WTC11 (cell line): ENCODE measurements around the gene FYN. TPM values are rescaled to one million over a fixed set of nuclear protein-coding genes. Genes with fewer than 3 reads are reported as not detected.

Experiments
- ATAC-seq: fragments of 200-7000 bp; cut with Tn5 transposase; 2 replicates; pipeline ENCODE4 v1.10.0; 2021; ENCODE audit warnings: mild to moderate bottlenecking, moderate library complexity
- CTCF ChIA-PET: fragments of 300-600 bp; sonication (Branson Sonifier 250); formaldehyde crosslinking; loops from one replicate; lab custom pipeline; 2021; ENCODE audit warnings: antibody characterized with exemption; lab: Charles Lee
- POLR2A ChIA-PET: fragments of 350-600 bp; sonication (Branson Sonifier 250); formaldehyde crosslinking; loops from one replicate; lab custom pipeline; 2021; ENCODE audit warnings: antibody characterized with exemption; lab: Charles Lee
- DNase-seq: peaks from one replicate; pipeline ENCODE4 v3.0.0; 2021; ENCODE audit warnings: low spot score
- H3K27ac Mint-ChIP-seq: 2 replicates; pipeline ENCODE4 v1.8.0; 2021; ENCODE audit warnings: mixed read lengths
- H3K27me3 Mint-ChIP-seq: 2 replicates; pipeline ENCODE4 v1.8.0; 2021; ENCODE audit warnings: low read depth, mild to moderate bottlenecking, moderate library complexity, mixed read lengths
- H3K36me3 Mint-ChIP-seq: 2 replicates; pipeline ENCODE4 v1.8.0; 2021; ENCODE audit warnings: mixed read lengths
- H3K4me1 Mint-ChIP-seq: 2 replicates; pipeline ENCODE4 v1.8.0; 2022; ENCODE audit warnings: mixed read lengths
- H3K4me3 Mint-ChIP-seq: 2 replicates; pipeline ENCODE4 v1.8.0; 2021; ENCODE audit warnings: mild to moderate bottlenecking, moderate library complexity, mixed read lengths
- H3K9me3 Mint-ChIP-seq: 2 replicates; pipeline ENCODE4 v1.8.0; 2021; ENCODE audit warnings: mixed read lengths
- HMGA2 ChIP-seq: fragments of 250-450 bp; sonication (Bioruptor Pico); IDR thresholded peaks from 2 replicates; pipeline ENCODE4 v1.4.0; 2021; ENCODE audit warnings: mild to moderate bottlenecking, moderate library complexity
- NFE2L1 ChIP-seq: sonication (generic); formaldehyde crosslinking; IDR thresholded peaks from 2 replicates; pipeline ENCODE4 v1.8.1; 2023; ENCODE audit warnings: missing genetic modification reagents
- NR1H2 ChIP-seq: sonication (generic); formaldehyde crosslinking; IDR thresholded peaks from 2 replicates; pipeline ENCODE4 v1.9.0; 2021; ENCODE audit warnings: mild to moderate bottlenecking, moderate library complexity, missing genetic modification reagents
- TEAD4 ChIP-seq: sonication (generic); formaldehyde crosslinking; IDR thresholded peaks from 2 replicates; pipeline ENCODE4 v1.8.0; 2022; ENCODE audit warnings: mild to moderate bottlenecking, missing genetic modification reagents
- ZNF317 ChIP-seq: sonication (generic); formaldehyde crosslinking; IDR thresholded peaks from 2 replicates; pipeline ENCODE4 v1.8.1; 2023; ENCODE audit warnings: low read depth, mild to moderate bottlenecking, moderate library complexity, missing genetic modification reagents, borderline replicate concordance
- ZNF396 ChIP-seq: fragments of 250-450 bp; sonication (Bioruptor Pico); IDR thresholded peaks from 2 replicates; pipeline ENCODE4 v1.8.0; 2021; ENCODE audit warnings: mild to moderate bottlenecking, moderate library complexity, borderline replicate concordance
- ZNF671 ChIP-seq: fragments of 250-450 bp; sonication (Bioruptor Pico); IDR thresholded peaks from 2 replicates; pipeline ENCODE4 v1.8.0; 2021; ENCODE audit warnings: mild to moderate bottlenecking
- total RNA-seq: library from RNA; stranded (reverse); gene quantifications from 3 replicates; pipeline ENCODE4 v1.2.3, GENCODE V29; 2021
- TF ChIP-seq, protein P1 (sequence below): fragments of 250-450 bp; sonication (Bioruptor Pico); IDR thresholded peaks from 2 replicates; pipeline ENCODE4 v1.9.0; 2021; ENCODE audit warnings: mild to moderate bottlenecking, borderline replicate concordance
- TF ChIP-seq, protein P2 (sequence below): sonication (generic); formaldehyde crosslinking; conservative IDR thresholded peaks from 2 replicates; pipeline ENCODE4 v1.8.1; 2022; ENCODE audit warnings: mild to moderate bottlenecking, missing genetic modification reagents
- TF ChIP-seq, protein P3 (sequence below): sonication (generic); formaldehyde crosslinking; IDR thresholded peaks from 2 replicates; pipeline ENCODE4 v1.8.0; 2022; ENCODE audit warnings: mild to moderate bottlenecking, missing genetic modification reagents
- TF ChIP-seq, protein P4 (sequence below): sonication (generic); formaldehyde crosslinking; IDR thresholded peaks from 2 replicates; pipeline ENCODE4 v1.8.1; 2023; ENCODE audit warnings: mild to moderate bottlenecking, missing genetic modification reagents, moderate library complexity
- TF ChIP-seq, protein P5 (sequence below): sonication (generic); formaldehyde crosslinking; IDR thresholded peaks from 2 replicates; pipeline ENCODE4 v1.8.1; 2022; ENCODE audit warnings: mild to moderate bottlenecking, missing genetic modification reagents, moderate library complexity, borderline replicate concordance
- TF ChIP-seq, protein P6 (sequence below): fragments of 250-450 bp; sonication (Bioruptor Pico); IDR thresholded peaks from 2 replicates; pipeline ENCODE4 v1.9.0; 2021; ENCODE audit warnings: mild to moderate bottlenecking
- TF ChIP-seq, protein P7 (sequence below): sonication (generic); formaldehyde crosslinking; IDR thresholded peaks from 2 replicates; pipeline ENCODE4 v1.8.0; 2023; ENCODE audit warnings: missing genetic modification reagents, mild to moderate bottlenecking, borderline replicate concordance
- TF ChIP-seq, protein P8 (sequence below): sonication (generic); formaldehyde crosslinking; IDR thresholded peaks from 2 replicates; pipeline ENCODE4 v1.8.0; 2022; ENCODE audit warnings: mild to moderate bottlenecking, missing genetic modification reagents

Gene FYN
- total RNA-seq, 1 experiment from 2014 or later, result 63.9 TPM

DNA sequence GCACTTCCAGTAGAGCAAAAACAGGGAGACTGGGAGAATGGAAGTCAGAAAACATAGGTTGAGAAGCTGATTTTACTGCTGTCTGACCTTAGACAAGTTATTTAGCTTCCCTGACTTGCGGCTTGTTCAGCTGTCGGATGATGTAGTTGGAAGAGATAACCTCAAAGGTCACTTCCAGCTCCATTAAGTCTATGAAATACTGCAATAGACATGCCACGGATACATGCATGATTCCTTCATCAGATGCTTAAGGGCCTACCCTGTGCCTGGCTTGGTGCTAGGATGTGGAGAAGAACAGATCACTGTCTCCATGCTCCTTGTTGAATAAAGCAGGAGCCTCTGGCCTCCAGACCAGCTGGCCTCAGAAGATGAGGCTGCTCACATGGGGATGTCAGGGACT lies 43.7 kb downstream of the FYN start (continued):
- TF ChIP-seq, protein P1, sequence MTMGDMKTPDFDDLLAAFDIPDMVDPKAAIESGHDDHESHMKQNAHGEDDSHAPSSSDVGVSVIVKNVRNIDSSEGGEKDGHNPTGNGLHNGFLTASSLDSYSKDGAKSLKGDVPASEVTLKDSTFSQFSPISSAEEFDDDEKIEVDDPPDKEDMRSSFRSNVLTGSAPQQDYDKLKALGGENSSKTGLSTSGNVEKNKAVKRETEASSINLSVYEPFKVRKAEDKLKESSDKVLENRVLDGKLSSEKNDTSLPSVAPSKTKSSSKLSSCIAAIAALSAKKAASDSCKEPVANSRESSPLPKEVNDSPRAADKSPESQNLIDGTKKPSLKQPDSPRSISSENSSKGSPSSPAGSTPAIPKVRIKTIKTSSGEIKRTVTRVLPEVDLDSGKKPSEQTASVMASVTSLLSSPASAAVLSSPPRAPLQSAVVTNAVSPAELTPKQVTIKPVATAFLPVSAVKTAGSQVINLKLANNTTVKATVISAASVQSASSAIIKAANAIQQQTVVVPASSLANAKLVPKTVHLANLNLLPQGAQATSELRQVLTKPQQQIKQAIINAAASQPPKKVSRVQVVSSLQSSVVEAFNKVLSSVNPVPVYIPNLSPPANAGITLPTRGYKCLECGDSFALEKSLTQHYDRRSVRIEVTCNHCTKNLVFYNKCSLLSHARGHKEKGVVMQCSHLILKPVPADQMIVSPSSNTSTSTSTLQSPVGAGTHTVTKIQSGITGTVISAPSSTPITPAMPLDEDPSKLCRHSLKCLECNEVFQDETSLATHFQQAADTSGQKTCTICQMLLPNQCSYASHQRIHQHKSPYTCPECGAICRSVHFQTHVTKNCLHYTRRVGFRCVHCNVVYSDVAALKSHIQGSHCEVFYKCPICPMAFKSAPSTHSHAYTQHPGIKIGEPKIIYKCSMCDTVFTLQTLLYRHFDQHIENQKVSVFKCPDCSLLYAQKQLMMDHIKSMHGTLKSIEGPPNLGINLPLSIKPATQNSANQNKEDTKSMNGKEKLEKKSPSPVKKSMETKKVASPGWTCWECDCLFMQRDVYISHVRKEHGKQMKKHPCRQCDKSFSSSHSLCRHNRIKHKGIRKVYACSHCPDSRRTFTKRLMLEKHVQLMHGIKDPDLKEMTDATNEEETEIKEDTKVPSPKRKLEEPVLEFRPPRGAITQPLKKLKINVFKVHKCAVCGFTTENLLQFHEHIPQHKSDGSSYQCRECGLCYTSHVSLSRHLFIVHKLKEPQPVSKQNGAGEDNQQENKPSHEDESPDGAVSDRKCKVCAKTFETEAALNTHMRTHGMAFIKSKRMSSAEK (CRISPR knock-in tag), result no peak
- TF ChIP-seq, protein P2, sequence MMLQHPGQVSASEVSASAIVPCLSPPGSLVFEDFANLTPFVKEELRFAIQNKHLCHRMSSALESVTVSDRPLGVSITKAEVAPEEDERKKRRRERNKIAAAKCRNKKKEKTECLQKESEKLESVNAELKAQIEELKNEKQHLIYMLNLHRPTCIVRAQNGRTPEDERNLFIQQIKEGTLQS (CRISPR knock-in tag), result no peak
- TF ChIP-seq, protein P3, sequence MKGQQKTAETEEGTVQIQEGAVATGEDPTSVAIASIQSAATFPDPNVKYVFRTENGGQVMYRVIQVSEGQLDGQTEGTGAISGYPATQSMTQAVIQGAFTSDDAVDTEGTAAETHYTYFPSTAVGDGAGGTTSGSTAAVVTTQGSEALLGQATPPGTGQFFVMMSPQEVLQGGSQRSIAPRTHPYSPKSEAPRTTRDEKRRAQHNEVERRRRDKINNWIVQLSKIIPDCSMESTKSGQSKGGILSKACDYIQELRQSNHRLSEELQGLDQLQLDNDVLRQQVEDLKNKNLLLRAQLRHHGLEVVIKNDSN (CRISPR knock-in tag), result no peak
- TF ChIP-seq NR1H2 (CRISPR knock-in tag) (no peak), TEAD4 (no peak)

DNA sequence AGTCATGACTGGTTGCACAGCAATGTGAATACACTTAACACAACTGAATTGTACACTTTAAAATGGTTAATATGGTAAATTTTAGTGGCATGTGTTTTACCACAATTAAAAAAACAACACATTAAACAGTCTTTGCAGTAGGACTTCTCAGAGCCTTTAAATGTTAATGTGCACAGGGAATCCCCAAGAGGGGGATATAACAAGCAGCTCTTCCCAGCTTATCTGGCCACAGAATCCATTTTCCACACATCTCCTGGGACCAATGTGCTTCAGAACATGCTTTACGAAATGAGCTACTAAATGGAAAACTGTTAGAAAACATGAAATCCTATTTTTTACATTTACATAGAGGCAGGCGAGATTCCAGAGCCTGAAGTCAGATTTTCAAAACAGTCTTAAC lies 44.4 kb downstream of the FYN start:
- POLR2A ChIA-PET, result no interaction called here
- TF ChIP-seq ZNF317 (CRISPR knock-in tag), result no peak
- TF ChIP-seq, protein P4, sequence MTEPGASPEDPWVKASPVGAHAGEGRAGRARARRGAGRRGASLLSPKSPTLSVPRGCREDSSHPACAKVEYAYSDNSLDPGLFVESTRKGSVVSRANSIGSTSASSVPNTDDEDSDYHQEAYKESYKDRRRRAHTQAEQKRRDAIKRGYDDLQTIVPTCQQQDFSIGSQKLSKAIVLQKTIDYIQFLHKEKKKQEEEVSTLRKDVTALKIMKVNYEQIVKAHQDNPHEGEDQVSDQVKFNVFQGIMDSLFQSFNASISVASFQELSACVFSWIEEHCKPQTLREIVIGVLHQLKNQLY, result no peak
- TF ChIP-seq HMGA2 (CRISPR knock-in tag), result no peak
- TF ChIP-seq ZNF396 (CRISPR knock-in tag), result no peak
- TF ChIP-seq ZNF671, result no peak
- TF ChIP-seq, protein P5, sequence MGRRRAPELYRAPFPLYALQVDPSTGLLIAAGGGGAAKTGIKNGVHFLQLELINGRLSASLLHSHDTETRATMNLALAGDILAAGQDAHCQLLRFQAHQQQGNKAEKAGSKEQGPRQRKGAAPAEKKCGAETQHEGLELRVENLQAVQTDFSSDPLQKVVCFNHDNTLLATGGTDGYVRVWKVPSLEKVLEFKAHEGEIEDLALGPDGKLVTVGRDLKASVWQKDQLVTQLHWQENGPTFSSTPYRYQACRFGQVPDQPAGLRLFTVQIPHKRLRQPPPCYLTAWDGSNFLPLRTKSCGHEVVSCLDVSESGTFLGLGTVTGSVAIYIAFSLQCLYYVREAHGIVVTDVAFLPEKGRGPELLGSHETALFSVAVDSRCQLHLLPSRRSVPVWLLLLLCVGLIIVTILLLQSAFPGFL (CRISPR knock-in tag), result no peak
- TF ChIP-seq, protein P6, sequence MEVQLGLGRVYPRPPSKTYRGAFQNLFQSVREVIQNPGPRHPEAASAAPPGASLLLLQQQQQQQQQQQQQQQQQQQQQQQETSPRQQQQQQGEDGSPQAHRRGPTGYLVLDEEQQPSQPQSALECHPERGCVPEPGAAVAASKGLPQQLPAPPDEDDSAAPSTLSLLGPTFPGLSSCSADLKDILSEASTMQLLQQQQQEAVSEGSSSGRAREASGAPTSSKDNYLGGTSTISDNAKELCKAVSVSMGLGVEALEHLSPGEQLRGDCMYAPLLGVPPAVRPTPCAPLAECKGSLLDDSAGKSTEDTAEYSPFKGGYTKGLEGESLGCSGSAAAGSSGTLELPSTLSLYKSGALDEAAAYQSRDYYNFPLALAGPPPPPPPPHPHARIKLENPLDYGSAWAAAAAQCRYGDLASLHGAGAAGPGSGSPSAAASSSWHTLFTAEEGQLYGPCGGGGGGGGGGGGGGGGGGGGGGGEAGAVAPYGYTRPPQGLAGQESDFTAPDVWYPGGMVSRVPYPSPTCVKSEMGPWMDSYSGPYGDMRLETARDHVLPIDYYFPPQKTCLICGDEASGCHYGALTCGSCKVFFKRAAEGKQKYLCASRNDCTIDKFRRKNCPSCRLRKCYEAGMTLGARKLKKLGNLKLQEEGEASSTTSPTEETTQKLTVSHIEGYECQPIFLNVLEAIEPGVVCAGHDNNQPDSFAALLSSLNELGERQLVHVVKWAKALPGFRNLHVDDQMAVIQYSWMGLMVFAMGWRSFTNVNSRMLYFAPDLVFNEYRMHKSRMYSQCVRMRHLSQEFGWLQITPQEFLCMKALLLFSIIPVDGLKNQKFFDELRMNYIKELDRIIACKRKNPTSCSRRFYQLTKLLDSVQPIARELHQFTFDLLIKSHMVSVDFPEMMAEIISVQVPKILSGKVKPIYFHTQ, result no peak
- TF ChIP-seq, protein P7, sequence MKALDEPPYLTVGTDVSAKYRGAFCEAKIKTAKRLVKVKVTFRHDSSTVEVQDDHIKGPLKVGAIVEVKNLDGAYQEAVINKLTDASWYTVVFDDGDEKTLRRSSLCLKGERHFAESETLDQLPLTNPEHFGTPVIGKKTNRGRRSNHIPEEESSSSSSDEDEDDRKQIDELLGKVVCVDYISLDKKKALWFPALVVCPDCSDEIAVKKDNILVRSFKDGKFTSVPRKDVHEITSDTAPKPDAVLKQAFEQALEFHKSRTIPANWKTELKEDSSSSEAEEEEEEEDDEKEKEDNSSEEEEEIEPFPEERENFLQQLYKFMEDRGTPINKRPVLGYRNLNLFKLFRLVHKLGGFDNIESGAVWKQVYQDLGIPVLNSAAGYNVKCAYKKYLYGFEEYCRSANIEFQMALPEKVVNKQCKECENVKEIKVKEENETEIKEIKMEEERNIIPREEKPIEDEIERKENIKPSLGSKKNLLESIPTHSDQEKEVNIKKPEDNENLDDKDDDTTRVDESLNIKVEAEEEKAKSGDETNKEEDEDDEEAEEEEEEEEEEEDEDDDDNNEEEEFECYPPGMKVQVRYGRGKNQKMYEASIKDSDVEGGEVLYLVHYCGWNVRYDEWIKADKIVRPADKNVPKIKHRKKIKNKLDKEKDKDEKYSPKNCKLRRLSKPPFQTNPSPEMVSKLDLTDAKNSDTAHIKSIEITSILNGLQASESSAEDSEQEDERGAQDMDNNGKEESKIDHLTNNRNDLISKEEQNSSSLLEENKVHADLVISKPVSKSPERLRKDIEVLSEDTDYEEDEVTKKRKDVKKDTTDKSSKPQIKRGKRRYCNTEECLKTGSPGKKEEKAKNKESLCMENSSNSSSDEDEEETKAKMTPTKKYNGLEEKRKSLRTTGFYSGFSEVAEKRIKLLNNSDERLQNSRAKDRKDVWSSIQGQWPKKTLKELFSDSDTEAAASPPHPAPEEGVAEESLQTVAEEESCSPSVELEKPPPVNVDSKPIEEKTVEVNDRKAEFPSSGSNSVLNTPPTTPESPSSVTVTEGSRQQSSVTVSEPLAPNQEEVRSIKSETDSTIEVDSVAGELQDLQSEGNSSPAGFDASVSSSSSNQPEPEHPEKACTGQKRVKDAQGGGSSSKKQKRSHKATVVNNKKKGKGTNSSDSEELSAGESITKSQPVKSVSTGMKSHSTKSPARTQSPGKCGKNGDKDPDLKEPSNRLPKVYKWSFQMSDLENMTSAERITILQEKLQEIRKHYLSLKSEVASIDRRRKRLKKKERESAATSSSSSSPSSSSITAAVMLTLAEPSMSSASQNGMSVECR (CRISPR knock-in tag), result no peak
- TF ChIP-seq, protein P1 (CRISPR knock-in tag), result no peak
- no peak for TF ChIP-seq NFE2L1
- TF ChIP-seq, protein P8, sequence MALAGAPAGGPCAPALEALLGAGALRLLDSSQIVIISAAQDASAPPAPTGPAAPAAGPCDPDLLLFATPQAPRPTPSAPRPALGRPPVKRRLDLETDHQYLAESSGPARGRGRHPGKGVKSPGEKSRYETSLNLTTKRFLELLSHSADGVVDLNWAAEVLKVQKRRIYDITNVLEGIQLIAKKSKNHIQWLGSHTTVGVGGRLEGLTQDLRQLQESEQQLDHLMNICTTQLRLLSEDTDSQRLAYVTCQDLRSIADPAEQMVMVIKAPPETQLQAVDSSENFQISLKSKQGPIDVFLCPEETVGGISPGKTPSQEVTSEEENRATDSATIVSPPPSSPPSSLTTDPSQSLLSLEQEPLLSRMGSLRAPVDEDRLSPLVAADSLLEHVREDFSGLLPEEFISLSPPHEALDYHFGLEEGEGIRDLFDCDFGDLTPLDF (CRISPR knock-in tag), result no peak

More for the DNA sequence above, 44.4 kb downstream of the FYN start:
- Mint-ChIP-seq H3K36me3 (no peaks in the 10 kb centered on the region), H3K4me3 (no peak overlapping the region), H3K27me3 (no peaks in the 10 kb centered on the region; the same call in 1 of the 2 replicates), H3K9me3 (no peaks in the 10 kb centered on the region), H3K27ac (no peak overlapping the region), H3K4me1 (no peaks in the 10 kb centered on the region)
- CTCF ChIA-PET, result no interaction called here
- no peak for DNase-seq
- no peak for ATAC-seq
